A549 (cell line): Measurements from ENCODE around the gene CDH26. TPM values are rescaled to one million over a fixed set of nuclear protein-coding genes. Genes with fewer than 3 reads are reported as not detected.

Experiments
- ATAC-seq, 2 experiments: fragments of 200-7000 bp in 1 of 2; fragments of >200 bp in 1 of 2; cut with Nextera tagmentation in 1 of 2; cut with Tn5 transposase in 1 of 2; 3 replicates each; pipeline versions ENCODE4 v1.8.0 to v1.9.1; 2018 to 2020; ENCODE audit warnings: mild to moderate bottlenecking in 1 of 2, moderate library complexity in 1 of 2
- CTCF ChIA-PET: fragments of 300-600 bp; sonication (Branson Sonifier 250); formaldehyde crosslinking; extraction: SDS; loops from one replicate; lab custom pipeline; 2021; ENCODE audit warnings: antibody characterized with exemption, inconsistent platforms; lab: Yijun Ruan, JAX
- POLR2A ChIA-PET: fragments of 350-600 bp; formaldehyde crosslinking; extraction: SDS; loops from one replicate; lab custom pipeline; 2021; ENCODE audit warnings: antibody characterized with exemption, inconsistent platforms; lab: Yijun Ruan, JAX
- DNase-seq, 2 experiments: peaks; one replicate each; pipeline versions ENCODE4 v3.0.0 to v3.0.0-alpha.2; 2011 to 2016; ENCODE audit warnings: low read depth in 1 of 2, low spot score in 1 of 2
- FAIRE-seq: peaks from 2 replicates; lab custom pipeline; 2011; peaks lifted over from hg19 to GRCh38; lab: Jason Lieb, UNC
- H3K27ac ChIP-seq, 2 experiments: fragments of >200 bp; sonication (Bioruptor Twin); formaldehyde crosslinking; 3 replicates each; pipeline ENCODE4 v1.5.1; 2016 to 2017
- H3K4me1 ChIP-seq: fragments of >200 bp; sonication (Bioruptor Twin); formaldehyde crosslinking; 3 replicates; pipeline ENCODE4 v1.6.1; 2016
- H3K4me2 ChIP-seq: fragments of >200 bp; sonication (Bioruptor Twin); formaldehyde crosslinking; 3 replicates; pipeline ENCODE4 v1.6.1; 2016
- H3K4me3 ChIP-seq: fragments of >200 bp; sonication (Bioruptor Twin); formaldehyde crosslinking; 3 replicates; pipeline ENCODE4 v1.5.1; 2016
- H3K9me3 ChIP-seq: fragments of >200 bp; sonication (Bioruptor Twin); formaldehyde crosslinking; 3 replicates; pipeline ENCODE4 v1.6.1; 2016
- ATOH8 ChIP-seq: fragments of 250-450 bp; sonication (Bioruptor Pico); IDR thresholded peaks from 2 replicates; pipeline ENCODE4 v1.5.0; 2020; ENCODE audit warnings: low read depth, mild to moderate bottlenecking, moderate library complexity
- CHD4 ChIP-seq: fragments of 200-600 bp; sonication (generic); IDR thresholded peaks from 2 replicates; pipeline ENCODE4 v1.6.1; 2016; ENCODE audit warnings: antibody characterized with exemption, mild to moderate bottlenecking, borderline replicate concordance
- CTCF ChIP-seq: fragments of >200 bp; sonication (Bioruptor Twin); formaldehyde crosslinking; IDR thresholded peaks from 3 replicates; pipeline ENCODE4 v1.5.1; 2016
- EHMT2 ChIP-seq: fragments of 200-600 bp; sonication (generic); IDR thresholded peaks from 2 replicates; pipeline ENCODE4 v1.6.1; 2016; ENCODE audit warnings: antibody characterized with exemption, low read depth, mild to moderate bottlenecking, moderate library complexity
- ELK1 ChIP-seq: fragments of 150-350 bp; IDR thresholded peaks from 2 replicates; pipeline ENCODE4 v1.6.1; 2014; ENCODE audit warnings: low read depth, mild to moderate bottlenecking, low read length
- FOSL2 ChIP-seq, 2 experiments: fragments of 450-650 bp in 1 of 2; fragments of >200 bp in 1 of 2; sonication (Bioruptor Twin) in 1 of 2; formaldehyde crosslinking; IDR thresholded peaks; 2 replicates each; pipeline versions ENCODE4 v1.5.0 to v1.6.1; 2016 to 2020; ENCODE audit warnings: mild to moderate bottlenecking in 1 of 2, moderate library complexity in 1 of 2
- HOXB5 ChIP-seq: fragments of 250-450 bp; sonication (Bioruptor Pico); IDR thresholded peaks from 2 replicates; pipeline ENCODE4 v1.5.0; 2020; ENCODE audit warnings: mild to moderate bottlenecking, moderate library complexity
- KDM5A ChIP-seq: fragments of 200-600 bp; sonication (generic); IDR thresholded peaks from 2 replicates; pipeline ENCODE4 v1.6.1; 2016; ENCODE audit warnings: antibody characterized with exemption, mild to moderate bottlenecking
- MAFK ChIP-seq: fragments of 450-650 bp; IDR thresholded peaks from 2 replicates; pipeline ENCODE4 v1.6.1; 2014; ENCODE audit not compliant: partially characterized antibody
- NPAS2 ChIP-seq: fragments of 250-450 bp; sonication (Bioruptor Pico); IDR thresholded peaks from 2 replicates; pipeline ENCODE4 v1.8.0; 2022; ENCODE audit warnings: mild to moderate bottlenecking, moderate library complexity, borderline replicate concordance
- POLR2A ChIP-seq: IDR thresholded peaks from 2 replicates; pipeline ENCODE4 v1.6.1; 2012; ENCODE audit warnings: mild to moderate bottlenecking, low read length
- POLR2AphosphoS2 ChIP-seq: conservative IDR thresholded peaks from 2 replicates; pipeline ENCODE4 v1.6.1; 2012; ENCODE audit warnings: low read length, improper control_type of control experiment, inconsistent platforms
- RAD21 ChIP-seq, 2 experiments: fragments of >200 bp in 1 of 2; sonication (Bioruptor Twin) in 1 of 2; formaldehyde crosslinking in 1 of 2; IDR thresholded peaks in 1 of 2; conservative IDR thresholded peaks in 1 of 2; 2 replicates in 1 of 2; 3 replicates in 1 of 2; pipeline ENCODE4 v1.6.1; 2012 to 2018; ENCODE audit warnings: inconsistent platforms in 1 of 2
- REST ChIP-seq: fragments of 200-600 bp; sonication (generic); IDR thresholded peaks from 2 replicates; pipeline ENCODE4 v1.6.1; 2016; ENCODE audit warnings: antibody characterized with exemption, mild to moderate bottlenecking, moderate library complexity
- SMC3 ChIP-seq: fragments of >200 bp; sonication (Bioruptor Twin); formaldehyde crosslinking; IDR thresholded peaks from 3 replicates; pipeline ENCODE4 v1.6.1; 2018; ENCODE audit warnings: inconsistent platforms
- TFCP2L1 ChIP-seq: fragments of 250-450 bp; sonication (Bioruptor Pico); IDR thresholded peaks from 2 replicates; pipeline ENCODE4 v1.5.0; 2021; ENCODE audit warnings: mild to moderate bottlenecking
- TP53 ChIP-seq: fragments of 250-450 bp; sonication (Bioruptor Pico); IDR thresholded peaks from 2 replicates; pipeline ENCODE4 v1.5.0; 2021; ENCODE audit warnings: mild to moderate bottlenecking, moderate library complexity
- ZNF302 ChIP-seq: fragments of 250-450 bp; sonication (Bioruptor Pico); IDR thresholded peaks from 2 replicates; pipeline ENCODE4 v1.9.0; 2021; ENCODE audit warnings: inconsistent platforms, mild to moderate bottlenecking, moderate library complexity
- WGBS: methylation state at CpG from one replicate; pipeline ENCODE4 v1.1.6; 2017; ENCODE audit errors: missing lambda C conversion rate; 5-methylcytosine and 5-hydroxymethylcytosine counted together
- polyA plus RNA-seq, 4 experiments: library from polyadenylated mRNA; depleted of rRNA in 3 of 4; stranded (reverse); fragments of >200 nt; fragmentation: RNase III in 1 of 4; extraction: RNeasy Plus Mini Kit Qiagen cat#74134 plus additional on column Dnase treatment in 1 of 4; gene quantifications; 2 replicates in 3 of 4; 3 replicates in 1 of 4; pipeline ENCODE4 v1.2.3, GENCODE V29; 2011 to 2017

Gene CDH26
- polyA plus RNA-seq, 2 of the 4 experiments (the other 2 are of a cell fraction) = 0.27 to 0.57 TPM

- no peak for TF ChIP-seq ATOH8 (CRISPR knock-in tag)
Measured at GRCh38 chr20:59984541-59984940, 26.3 kb downstream of the CDH26 start (continued).

- ChIA-PET POLR2A (no interaction called here), CTCF (no interaction called here)
- ATAC-seq = no peak
- DNase-seq = no peak
- TF ChIP-seq POLR2A = no peak
- no peak for TF ChIP-seq ZNF302
- no peak for TF ChIP-seq RAD21 (conservative IDR thresholded peaks at IDR 0.05 in 1 of 2, IDR thresholded peaks at IDR 0.05 in 1 of 2)
- no peak for TF ChIP-seq FOSL2 (IDR thresholded peaks at IDR 0.05)
- TF ChIP-seq FOSL2 (CRISPR knock-in tag; IDR thresholded peaks at IDR 0.05) = no peak
- no peak for TF ChIP-seq TFCP2L1 (CRISPR knock-in tag)
- no peak for TF ChIP-seq EHMT2
- no peak for TF ChIP-seq KDM5A
- no peak for TF ChIP-seq CTCF
- TF ChIP-seq NPAS2 (CRISPR knock-in tag) = no peak
- TF ChIP-seq REST = no peak
- no peak for TF ChIP-seq CHD4
- Histone ChIP-seq H3K27ac (no peak overlapping the region), H3K4me2 (no peak overlapping the region), H3K4me1 (peaks cover 13% of the 10 kb centered on the region), H3K4me3 (no peak overlapping the region), H3K9me3 (no peaks in the 10 kb centered on the region)
- 69% methylated on average over 8 of the region's 8 CpGs for WGBS
- no peak for FAIRE-seq
Measured at GRCh38 chr20:59985164-59985563, 26.9 kb downstream of the CDH26 start.

GRCh38 chr20:59985864-59986263 is 27.6 kb downstream of the CDH26 start:
- Histone ChIP-seq H3K4me2 (no peak overlapping the region), H3K4me1 (peaks cover 13% of the 10 kb centered on the region), H3K9me3 (no peaks in the 10 kb centered on the region), H3K4me3 (no peak overlapping the region), H3K27ac (no peak overlapping the region)
- ChIA-PET CTCF (interaction anchor here (0.8 kb wide), 1 partner anchor 57 kb away, joined by 3 read pairs; no protein-coding TSS in a partner anchor), POLR2A (no interaction called here)
- ATAC-seq = no peak
- WGBS = 74% methylated on average over 2 of the region's 3 CpGs
- no peak for TF ChIP-seq MAFK
- no peak for TF ChIP-seq HOXB5 (CRISPR knock-in tag)
- peak in 1 of 2 experiments; percentile 9; a peak in 1 of 5 replicates for TF ChIP-seq RAD21 (conservative IDR thresholded peaks at IDR 0.05 in 1 of 2, IDR thresholded peaks at IDR 0.05 in 1 of 2)
- no peak for FAIRE-seq
- DNase-seq = no peak

- no peak for DNase-seq
- CTCF ChIA-PET = interaction anchor here (0.8 to 1.0 kb wide), 2 partner anchors 12 to 53 kb away, joined by 3 read pairs; no protein-coding TSS in a partner anchor
- FAIRE-seq = no peak
- H3K4me1 ChIP-seq = peaks cover 20% of the 10 kb centered on the region
- 67% methylated on average over 7 of the region's 7 CpGs for WGBS
- H3K27ac ChIP-seq = no peak overlapping the region
- H3K4me2 ChIP-seq = no peak overlapping the region
- no peak for ATAC-seq
- POLR2A ChIA-PET = no interaction called here
- TF ChIP-seq FOSL2 (IDR thresholded peaks at IDR 0.05) (no peak), FOSL2 (CRISPR knock-in tag; IDR thresholded peaks at IDR 0.05) (no peak), MAFK (no peak), SMC3 (no peak), POLR2AphosphoS2 (no peak), CTCF (no peak), TP53 (CRISPR knock-in tag) (no peak), ELK1 (no peak)
- no peak overlapping the region for H3K4me3 ChIP-seq
- H3K9me3 ChIP-seq = no peaks in the 10 kb centered on the region
Measured at GRCh38 chr20:59987135-59987534, 28.9 kb downstream of the CDH26 start.
